Measurements from ENCODE around the gene GLT8D1.
"Not testable (repeated sequence)": the region's sequence is repeated elsewhere in the genome, so short reads cannot be mapped to it uniquely, and the experiment has no call there.

The GLT8D1 gene

GRCh38 chr3:52678265-52679198, 27.1 kb downstream of the GLT8D1 start:
- no peak for DNase-seq

- not testable (repeated sequence) for DNase-seq
Measured at GRCh38 chr3:52676201-52676600, 29.4 kb downstream of the GLT8D1 start.

DNA sequence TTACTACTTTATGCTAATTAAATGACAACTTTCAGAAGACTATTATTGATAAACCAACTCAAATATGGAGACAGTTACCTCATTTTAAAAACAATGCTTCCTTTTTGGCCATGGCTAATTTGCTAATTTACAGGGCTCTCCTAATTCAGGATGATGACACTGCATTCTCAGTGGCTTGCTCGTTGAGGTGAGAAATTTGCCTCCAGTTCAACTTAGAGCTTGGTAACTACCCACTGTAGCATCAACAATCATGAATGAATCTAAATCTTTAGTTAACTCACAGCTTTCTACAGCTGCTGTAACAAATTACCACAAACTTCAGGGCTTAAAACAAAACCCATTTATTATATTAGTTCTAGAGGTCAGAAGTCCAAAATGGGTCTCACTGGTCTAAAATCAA, 33.9 kb downstream of the GLT8D1 start:
- DNase-seq, result no peak

DNA sequence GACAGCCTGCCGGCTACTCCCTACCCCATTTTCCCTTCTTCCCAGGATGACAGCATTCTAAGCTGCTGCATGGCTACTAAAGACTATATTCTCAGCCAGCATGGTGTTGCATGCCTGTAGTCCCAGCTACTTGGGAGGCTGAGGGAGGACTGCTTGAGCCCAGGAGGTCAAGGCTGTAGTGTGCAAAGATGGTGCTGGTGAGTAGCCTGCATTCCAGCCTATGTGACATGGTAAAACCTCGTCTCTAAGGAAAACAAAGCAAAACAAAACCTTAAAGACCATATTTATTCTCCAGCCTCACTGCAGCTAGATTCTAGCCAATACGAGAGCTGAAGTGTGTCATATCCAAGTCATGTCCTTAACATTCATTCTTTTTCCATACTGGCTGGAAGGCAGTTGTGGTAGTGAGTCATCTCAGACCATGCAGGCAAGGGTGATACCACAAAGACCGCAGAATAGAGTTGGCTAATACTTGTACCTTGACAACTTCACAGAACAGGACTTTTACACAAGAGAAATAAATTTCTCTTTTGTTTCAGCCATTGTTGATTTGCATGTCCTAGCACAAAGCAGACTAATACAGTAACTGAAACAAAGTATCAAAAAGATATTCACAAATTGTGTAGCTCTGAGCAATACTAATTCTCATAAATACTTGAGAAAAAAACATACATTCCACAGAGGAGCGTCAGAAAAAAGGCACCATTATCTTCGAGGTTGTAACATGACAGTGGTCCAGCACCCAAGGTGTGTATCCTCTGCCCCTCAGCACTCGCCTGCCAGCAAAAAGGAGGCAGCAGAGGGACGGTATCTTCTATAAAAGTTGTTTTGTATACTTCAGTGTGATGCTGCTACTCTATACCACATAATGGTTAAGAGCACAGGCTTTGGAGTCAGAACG, 34.7 kb downstream of the GLT8D1 start:
- no peak for DNase-seq

DNA sequence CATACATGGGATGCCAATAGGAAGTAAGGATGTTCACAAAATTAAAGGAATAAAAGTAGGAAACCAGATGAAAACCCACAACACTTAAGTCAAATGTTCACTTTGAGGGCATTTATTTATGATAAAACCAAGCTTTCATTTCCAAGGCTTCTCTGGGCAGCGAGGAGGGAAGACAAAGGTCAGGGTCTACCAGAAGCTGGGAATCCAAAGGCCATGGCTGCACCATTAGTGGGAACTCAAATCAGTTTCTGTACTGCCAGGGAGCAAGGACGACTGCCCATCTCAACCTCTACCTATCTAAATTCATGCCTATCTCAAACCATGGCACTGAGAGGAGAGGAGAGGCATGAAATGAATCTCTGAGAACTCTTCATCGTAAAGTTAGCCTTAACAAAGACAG, 42.5 kb downstream of the GLT8D1 start:
- no peak for DNase-seq

DNA sequence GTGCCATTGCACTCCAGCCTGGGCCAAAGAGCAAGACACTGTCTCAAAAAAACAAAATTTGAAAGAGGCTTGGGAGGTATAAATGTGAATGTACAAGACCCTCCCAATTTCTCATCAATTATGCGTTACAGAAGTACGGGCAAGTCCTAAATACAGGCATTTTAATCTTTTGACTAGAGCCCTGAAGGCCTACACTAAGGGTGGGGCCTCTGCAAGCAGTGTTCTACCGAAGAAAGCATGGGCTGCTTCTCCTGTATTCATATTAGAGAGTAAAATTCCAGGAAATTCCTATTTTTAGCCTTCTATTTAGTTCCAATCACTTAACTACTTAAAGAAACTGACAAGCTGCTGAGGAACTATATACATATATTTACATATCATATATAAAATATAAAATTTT, 45.5 kb downstream of the GLT8D1 start:
- no peak for DNase-seq

- DNase-seq, result no peak
Measured at GRCh38 chr3:52655895-52656294, 49.7 kb downstream of the GLT8D1 start.

GRCh38 chr3:52651592-52651991, 54.0 kb downstream of the GLT8D1 start:
- DNase-seq, result no peak

DNA sequence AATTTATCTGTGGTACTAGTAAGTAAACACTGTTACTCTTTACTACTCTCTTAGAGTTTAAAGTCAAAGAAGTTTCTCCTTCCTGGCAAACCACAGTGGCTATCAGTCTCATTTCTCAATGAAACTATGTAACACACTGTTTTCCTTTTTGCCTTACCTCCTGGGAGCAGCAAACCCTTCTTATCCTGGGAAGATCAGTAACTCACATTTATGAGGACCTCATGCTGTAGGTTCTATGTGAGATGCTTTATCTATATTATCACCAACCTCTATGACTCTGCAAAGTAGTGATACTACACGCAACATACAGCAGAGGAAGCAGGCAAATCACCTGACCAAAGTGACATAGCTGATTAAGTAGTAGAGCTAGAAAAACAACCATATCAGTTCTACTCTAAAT, 55.2 kb downstream of the GLT8D1 start:
- no peak for DNase-seq

DNA sequence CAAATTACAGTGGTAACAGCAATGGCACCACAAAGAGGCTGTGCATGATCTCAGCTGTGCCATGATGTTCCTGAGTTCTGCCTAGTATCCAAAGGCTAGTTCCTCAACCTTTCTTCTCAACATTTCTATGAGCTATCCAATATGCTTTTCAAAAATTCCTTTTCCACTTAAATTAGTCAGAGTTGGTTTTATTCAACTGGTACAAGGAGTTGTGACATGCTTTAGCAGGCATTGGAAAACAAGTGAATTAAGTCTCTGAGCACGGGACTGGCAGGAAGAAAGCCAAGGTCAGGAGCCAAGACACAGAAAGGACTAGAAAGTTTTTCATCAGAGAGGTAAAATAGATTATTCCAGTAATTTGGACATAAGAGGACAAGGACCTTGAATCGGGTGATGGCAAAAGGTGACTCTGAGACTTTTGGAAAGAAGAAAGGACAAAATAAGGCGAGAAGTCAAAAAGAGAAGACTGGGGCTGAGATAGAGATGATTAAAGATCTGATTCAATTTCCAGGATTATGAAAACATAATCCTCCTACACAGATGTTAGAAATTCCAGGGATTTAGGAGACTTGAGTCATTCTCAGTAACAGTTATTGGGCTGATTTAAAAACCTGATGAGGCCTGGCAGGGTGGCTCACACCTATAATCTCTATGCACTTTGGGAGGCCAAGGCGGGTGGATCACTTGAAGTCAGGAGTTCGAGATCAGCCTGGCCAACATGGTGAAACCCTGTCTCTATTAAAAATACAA, 56.0 kb downstream of the GLT8D1 start:
- no peak for DNase-seq

- no peak for DNase-seq
Measured at GRCh38 chr3:52645549-52645948, 60.0 kb downstream of the GLT8D1 start.
